Measurements from ENCODE around the gene TMEM14A.
"Not testable (repeated sequence)": the region's sequence is repeated elsewhere in the genome, so short reads cannot be mapped to it uniquely, and the experiment has no call there.

TMEM14A gene

DNA sequence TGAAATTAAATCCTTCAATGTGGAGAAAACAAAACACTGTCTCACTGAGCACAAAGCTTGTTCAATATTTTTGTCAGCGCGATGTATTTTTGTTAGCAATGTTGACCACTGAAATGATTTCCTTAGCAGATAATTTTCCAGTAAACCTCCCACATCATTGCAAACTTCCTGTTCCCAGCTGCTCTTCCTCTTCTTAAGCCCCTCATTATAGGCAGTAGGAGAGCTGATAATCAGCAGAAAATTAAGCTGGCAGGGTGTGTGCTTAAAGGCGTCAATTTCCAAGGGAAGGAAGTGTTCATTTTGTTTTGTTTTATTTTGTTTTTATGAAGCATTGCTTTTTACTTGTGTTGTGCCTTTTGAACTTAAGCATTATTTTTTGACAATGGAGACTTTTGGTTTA is 29.1 kb upstream of the TMEM14A start:
- no peaks in the 10 kb centered on the region for H3K9me3 ChIP-seq (replicated peaks; ENCODE audit: low read length)
- H3K4me2 ChIP-seq (ENCODE audit: low read length): no peak overlapping the region
- no peaks in the 10 kb centered on the region for H3K36me3 ChIP-seq (ENCODE audit: insufficient read depth, low read length)
- H3K27me3 ChIP-seq (ENCODE audit: control insufficient read depth, insufficient read depth, low read length): no peaks in the 10 kb centered on the region
- no peak overlapping the region for H3K9ac ChIP-seq (ENCODE audit: low read depth, low read length)
- H3K4me3 ChIP-seq (ENCODE audit: low read length): no peak overlapping the region
- H3K4me1 ChIP-seq (ENCODE audit: control insufficient read depth, insufficient read depth, low read length): peaks cover 6% of the 10 kb centered on the region

GRCh38 chr6:52642368-52642767 is 28.5 kb upstream of the TMEM14A start:
- no peaks in the 10 kb centered on the region for H3K9me3 ChIP-seq (replicated peaks; ENCODE audit: low read length)
- no peaks in the 10 kb centered on the region for H3K36me3 ChIP-seq (ENCODE audit: insufficient read depth, low read length)
- H3K9ac ChIP-seq (ENCODE audit: low read depth, low read length): no peak overlapping the region
- no peaks in the 10 kb centered on the region for H3K27me3 ChIP-seq (ENCODE audit: control insufficient read depth, insufficient read depth, low read length)
- no peak overlapping the region for H3K4me3 ChIP-seq (ENCODE audit: low read length)
- peaks cover 11% of the 10 kb centered on the region for H3K4me1 ChIP-seq (ENCODE audit: control insufficient read depth, insufficient read depth, low read length)
- H3K4me2 ChIP-seq (ENCODE audit: low read length): no peak overlapping the region

- no peaks in the 10 kb centered on the region for H3K9me3 ChIP-seq (replicated peaks; ENCODE audit: low read length)
- H3K36me3 ChIP-seq (ENCODE audit: insufficient read depth, low read length): no peaks in the 10 kb centered on the region
- H3K27me3 ChIP-seq (ENCODE audit: control insufficient read depth, insufficient read depth, low read length): no peaks in the 10 kb centered on the region
- no peak overlapping the region for H3K4me2 ChIP-seq (ENCODE audit: low read length)
- H3K4me3 ChIP-seq (ENCODE audit: low read length): no peak overlapping the region
- no peak overlapping the region for H3K9ac ChIP-seq (ENCODE audit: low read depth, low read length)
- H3K4me1 ChIP-seq (ENCODE audit: control insufficient read depth, insufficient read depth, low read length): peaks cover 13% of the 10 kb centered on the region
Measured at GRCh38 chr6:52643158-52643557, 27.8 kb upstream of the TMEM14A start.

DNA sequence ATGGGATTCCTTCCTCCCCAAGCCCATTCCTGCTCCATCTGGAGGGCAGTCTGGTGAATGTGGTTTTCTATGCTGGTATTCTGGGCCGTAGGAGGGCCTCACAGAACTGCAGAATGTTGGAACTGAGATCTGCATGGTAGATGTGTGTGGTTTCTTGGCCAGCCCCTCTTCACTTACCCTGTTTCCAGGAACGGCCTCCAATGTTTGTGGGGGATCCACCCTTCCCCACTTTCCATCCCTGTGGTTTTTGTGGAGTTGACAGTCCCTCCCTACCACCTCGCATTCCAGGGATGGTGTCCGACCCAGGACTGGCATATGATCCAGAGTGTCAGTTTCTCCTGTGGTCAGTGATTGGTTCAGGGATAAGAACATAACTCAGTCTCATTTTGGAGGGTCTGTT is 26.7 kb upstream of the TMEM14A start:
- no peaks in the 10 kb centered on the region for H3K9me3 ChIP-seq (replicated peaks; ENCODE audit: low read length)
- H3K9ac ChIP-seq (ENCODE audit: low read depth, low read length): no peak overlapping the region
- H3K36me3 ChIP-seq (ENCODE audit: insufficient read depth, low read length): no peaks in the 10 kb centered on the region
- H3K4me2 ChIP-seq (ENCODE audit: low read length): no peak overlapping the region
- H3K4me3 ChIP-seq (ENCODE audit: low read length): no peak overlapping the region
- H3K27me3 ChIP-seq (ENCODE audit: control insufficient read depth, insufficient read depth, low read length): no peaks in the 10 kb centered on the region
- H3K4me1 ChIP-seq (ENCODE audit: control insufficient read depth, insufficient read depth, low read length): peaks cover 13% of the 10 kb centered on the region

DNA sequence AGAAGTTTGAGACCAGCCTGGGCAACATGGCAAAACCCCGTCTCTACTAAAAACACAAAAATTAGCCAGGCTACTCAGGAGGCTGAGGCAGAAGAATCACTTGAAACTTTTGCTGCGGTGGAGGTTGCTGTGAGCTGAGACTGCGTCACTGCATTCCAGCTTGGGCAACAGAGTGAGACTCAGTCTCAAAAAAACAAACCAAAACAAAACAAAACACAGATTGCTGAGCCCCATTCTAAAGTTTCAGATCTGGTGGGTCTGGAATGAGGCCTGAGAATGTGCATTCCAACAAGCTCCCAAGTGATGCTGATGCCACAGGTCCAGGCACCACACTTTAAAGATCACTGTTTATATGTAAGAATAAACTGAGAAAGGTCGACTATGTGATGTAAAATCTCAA is 24.9 kb upstream of the TMEM14A start:
- no peak overlapping the region for H3K9ac ChIP-seq (ENCODE audit: low read depth, low read length)
- peaks cover 13% of the 10 kb centered on the region for H3K4me1 ChIP-seq (ENCODE audit: control insufficient read depth, insufficient read depth, low read length)
- H3K9me3 ChIP-seq (replicated peaks; ENCODE audit: low read length): no peaks in the 10 kb centered on the region
- no peak overlapping the region for H3K4me3 ChIP-seq (ENCODE audit: low read length)
- no peak overlapping the region for H3K4me2 ChIP-seq (ENCODE audit: low read length)
- no peaks in the 10 kb centered on the region for H3K27me3 ChIP-seq (ENCODE audit: control insufficient read depth, insufficient read depth, low read length)
- H3K36me3 ChIP-seq (ENCODE audit: insufficient read depth, low read length): no peaks in the 10 kb centered on the region

DNA sequence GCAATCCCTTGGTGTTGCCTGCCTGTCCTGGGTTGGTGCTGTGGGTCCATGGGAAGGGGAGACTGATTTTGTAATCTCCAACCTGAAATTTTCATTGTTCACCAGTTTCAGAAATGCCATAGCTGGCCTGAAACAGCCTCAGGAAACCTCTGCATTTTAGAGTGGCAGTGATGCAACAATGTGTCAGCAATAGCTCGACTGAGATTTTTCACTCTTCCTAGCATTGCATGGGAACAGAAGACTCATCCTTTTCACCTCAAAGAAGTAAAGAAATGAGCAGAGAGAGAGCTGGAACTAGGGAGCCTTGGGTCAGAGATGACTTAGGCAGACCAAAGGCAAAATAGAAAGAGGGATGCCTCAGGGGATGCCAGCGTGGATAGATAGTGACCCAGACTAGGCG is 23.7 kb upstream of the TMEM14A start:
- Histone ChIP-seq H3K4me1 (ENCODE audit: control insufficient read depth, insufficient read depth, low read length) (peaks cover 11% of the 10 kb centered on the region), H3K9me3 (replicated peaks; ENCODE audit: low read length) (no peaks in the 10 kb centered on the region), H3K4me2 (ENCODE audit: low read length) (no peak overlapping the region)

GRCh38 chr6:52649536-52650160 is 21.3 kb upstream of the TMEM14A start:
- Histone ChIP-seq H3K4me1 (ENCODE audit: control insufficient read depth, insufficient read depth, low read length) (peaks cover 11% of the 10 kb centered on the region), H3K4me3 (ENCODE audit: low read length) (no peak overlapping the region)

More for the DNA sequence above, 23.7 kb upstream of the TMEM14A start:
- Histone ChIP-seq H3K4me3 (ENCODE audit: low read length) (no peak overlapping the region), H3K9ac (ENCODE audit: low read depth, low read length) (no peak overlapping the region), H3K36me3 (ENCODE audit: insufficient read depth, low read length) (no peaks in the 10 kb centered on the region), H3K27me3 (ENCODE audit: control insufficient read depth, insufficient read depth, low read length) (no peaks in the 10 kb centered on the region)

DNA sequence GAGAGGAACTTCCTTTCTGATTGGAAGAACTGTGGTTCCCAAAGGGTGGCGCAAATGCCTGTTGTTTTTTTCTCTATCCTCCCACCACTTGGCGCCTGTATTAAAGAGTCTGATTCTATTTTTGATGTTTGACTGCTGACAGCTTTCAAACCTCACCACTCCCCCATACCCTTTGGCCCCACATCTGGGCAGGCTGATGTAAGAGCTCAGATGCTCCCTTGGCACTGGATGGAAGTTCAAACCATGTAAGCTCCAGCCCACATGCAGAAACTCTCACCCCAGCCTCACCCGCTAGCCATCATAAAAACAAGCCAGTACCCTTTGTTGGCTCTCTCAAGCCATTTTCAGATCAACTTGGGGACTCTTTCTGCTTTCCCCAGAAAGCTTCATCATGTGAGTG is 20.0 kb upstream of the TMEM14A start:
- no peak overlapping the region for H3K9ac ChIP-seq (ENCODE audit: low read depth, low read length)
- H3K4me2 ChIP-seq (ENCODE audit: low read length): no peak overlapping the region
- no peaks in the 10 kb centered on the region for H3K9me3 ChIP-seq (replicated peaks; ENCODE audit: low read length)
- H3K27me3 ChIP-seq (ENCODE audit: control insufficient read depth, insufficient read depth, low read length): no peaks in the 10 kb centered on the region
- H3K4me3 ChIP-seq (ENCODE audit: low read length): no peak overlapping the region
- peaks cover 11% of the 10 kb centered on the region for H3K4me1 ChIP-seq (ENCODE audit: control insufficient read depth, insufficient read depth, low read length)
- H3K36me3 ChIP-seq (ENCODE audit: insufficient read depth, low read length): no peaks in the 10 kb centered on the region

More at GRCh38 chr6:52649536-52650160, 21.3 kb upstream of the TMEM14A start:
- Histone ChIP-seq H3K4me2 (ENCODE audit: low read length) (no peak overlapping the region), H3K9ac (ENCODE audit: low read depth, low read length) (no peak overlapping the region), H3K27me3 (ENCODE audit: control insufficient read depth, insufficient read depth, low read length) (no peaks in the 10 kb centered on the region), H3K9me3 (replicated peaks; ENCODE audit: low read length) (no peaks in the 10 kb centered on the region), H3K36me3 (ENCODE audit: insufficient read depth, low read length) (no peaks in the 10 kb centered on the region)

GRCh38 chr6:52653151-52653550 is 17.8 kb upstream of the TMEM14A start:
- no peak overlapping the region for H3K4me3 ChIP-seq (ENCODE audit: low read length)
- H3K27me3 ChIP-seq (ENCODE audit: control insufficient read depth, insufficient read depth, low read length): no peaks in the 10 kb centered on the region
- H3K4me1 ChIP-seq (ENCODE audit: control insufficient read depth, insufficient read depth, low read length): peaks cover 3% of the 10 kb centered on the region
- H3K9me3 ChIP-seq (replicated peaks; ENCODE audit: low read length): no peaks in the 10 kb centered on the region
- H3K4me2 ChIP-seq (ENCODE audit: low read length): no peak overlapping the region
- H3K9ac ChIP-seq (ENCODE audit: low read depth, low read length): no peak overlapping the region
- no peaks in the 10 kb centered on the region for H3K36me3 ChIP-seq (ENCODE audit: insufficient read depth, low read length)

- Histone ChIP-seq H3K9me3 (replicated peaks; ENCODE audit: low read length) (no peaks in the 10 kb centered on the region), H3K4me1 (ENCODE audit: control insufficient read depth, insufficient read depth, low read length) (peaks cover 3% of the 10 kb centered on the region), H3K9ac (ENCODE audit: low read depth, low read length) (no peak overlapping the region), H3K4me2 (ENCODE audit: low read length) (no peak overlapping the region), H3K36me3 (ENCODE audit: insufficient read depth, low read length) (no peaks in the 10 kb centered on the region), H3K4me3 (ENCODE audit: low read length) (no peak overlapping the region), H3K27me3 (ENCODE audit: control insufficient read depth, insufficient read depth, low read length) (no peaks in the 10 kb centered on the region)
Measured at GRCh38 chr6:52654007-52654406, 16.9 kb upstream of the TMEM14A start.

DNA sequence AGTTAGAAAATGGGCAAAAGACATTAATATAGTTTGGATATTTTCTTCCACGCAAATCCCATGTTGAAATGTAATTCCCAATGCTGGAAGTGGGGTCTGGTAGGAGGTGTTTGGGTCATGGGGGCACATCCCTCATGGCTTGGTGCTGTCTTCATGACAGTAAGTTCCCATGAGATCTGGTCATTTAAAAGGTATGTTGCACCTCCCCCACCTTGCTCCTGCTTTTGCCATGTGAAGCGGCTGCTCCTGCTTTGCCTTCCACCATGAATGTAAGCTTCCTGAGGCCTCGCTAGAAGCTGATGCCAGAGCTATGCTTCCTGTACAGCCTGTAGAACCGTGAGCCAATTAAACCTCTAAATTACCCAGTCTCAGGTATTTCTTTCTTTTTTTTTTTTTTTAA is 16.3 kb upstream of the TMEM14A start:
- peaks cover 3% of the 10 kb centered on the region for H3K4me1 ChIP-seq (ENCODE audit: control insufficient read depth, insufficient read depth, low read length)
- H3K27me3 ChIP-seq (ENCODE audit: control insufficient read depth, insufficient read depth, low read length): no peaks in the 10 kb centered on the region
- H3K9ac ChIP-seq (ENCODE audit: low read depth, low read length): no peak overlapping the region
- no peaks in the 10 kb centered on the region for H3K36me3 ChIP-seq (ENCODE audit: insufficient read depth, low read length)
- H3K4me3 ChIP-seq (ENCODE audit: low read length): no peak overlapping the region
- H3K9me3 ChIP-seq (replicated peaks; ENCODE audit: low read length): no peaks in the 10 kb centered on the region
- no peak overlapping the region for H3K4me2 ChIP-seq (ENCODE audit: low read length)

GRCh38 chr6:52655941-52656340 is 15.0 kb upstream of the TMEM14A start:
- H3K9me3 ChIP-seq (replicated peaks; ENCODE audit: low read length); H3K36me3 ChIP-seq (ENCODE audit: insufficient read depth, low read length); H3K4me3 ChIP-seq (ENCODE audit: low read length); H3K27me3 ChIP-seq (ENCODE audit: control insufficient read depth, insufficient read depth, low read length); H3K4me2 ChIP-seq (ENCODE audit: low read length); H3K9ac ChIP-seq (ENCODE audit: low read depth, low read length); H3K4me1 ChIP-seq (ENCODE audit: control insufficient read depth, insufficient read depth, low read length): not testable (repeated sequence)
